GM21526 (cell line): ENCODE measurements around the gene MATR3.
A peak's percentile ranks its signal among the peaks of the same experiment; 100 is the strongest.
"Not testable (repeated sequence)": the region's sequence is repeated elsewhere in the genome, so short reads cannot be mapped to it uniquely, and the experiment has no call there.

Experiments
- ATAC-seq: cut with Tn5 transposase; IDR thresholded peaks from one replicate; pipeline ENCODE4 v1.9.1; 2021; ENCODE audit warnings: moderate library complexity; ENCODE audit not compliant: unreplicated experiment, low FRiP score

MATR3 gene

DNA sequence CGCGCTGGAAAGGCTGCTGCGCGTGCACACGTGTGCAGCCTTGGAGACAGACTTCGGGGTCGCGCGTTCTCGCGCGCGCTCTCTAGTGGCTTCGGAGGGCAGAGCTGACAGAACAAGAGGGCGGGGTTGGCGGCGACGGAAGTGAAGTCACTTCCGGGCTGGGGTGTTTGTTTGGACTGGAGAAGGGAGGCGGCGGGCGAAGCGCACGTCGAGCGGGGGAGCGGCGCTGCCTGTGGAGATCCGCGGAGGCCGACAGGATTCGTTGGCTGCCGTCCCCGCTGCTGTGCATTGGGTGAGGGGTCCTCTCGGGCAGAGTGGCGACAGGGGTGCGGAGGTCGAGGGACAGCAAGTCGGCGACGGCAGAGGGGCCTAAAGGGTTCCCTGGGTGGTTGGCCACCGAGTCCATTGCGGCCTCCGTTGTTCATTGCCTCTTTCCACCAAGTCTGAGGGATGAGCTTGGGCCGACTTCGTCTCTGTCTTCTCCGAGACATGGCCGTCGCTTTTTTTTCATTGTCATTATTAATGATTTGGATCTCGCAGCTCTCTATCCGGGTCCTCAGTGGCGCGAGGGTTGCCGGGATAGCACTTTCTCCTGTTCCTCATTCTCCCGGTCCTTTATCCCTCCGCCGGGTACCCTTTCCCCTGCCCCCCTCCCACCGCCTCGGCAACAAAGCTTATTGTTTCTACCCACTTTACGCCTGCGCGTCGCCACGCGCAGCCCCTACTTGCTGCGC lies 48.3 kb downstream of the MATR3 start, which contains the start of gene PAIP2:
PAIP2 (plus strand) TSS at position 166 of the 734 bp plus-strand sequence. CDS start 21,931 bp downstream, outside the sequence.
- ATAC-seq: peak; percentile 82

DNA sequence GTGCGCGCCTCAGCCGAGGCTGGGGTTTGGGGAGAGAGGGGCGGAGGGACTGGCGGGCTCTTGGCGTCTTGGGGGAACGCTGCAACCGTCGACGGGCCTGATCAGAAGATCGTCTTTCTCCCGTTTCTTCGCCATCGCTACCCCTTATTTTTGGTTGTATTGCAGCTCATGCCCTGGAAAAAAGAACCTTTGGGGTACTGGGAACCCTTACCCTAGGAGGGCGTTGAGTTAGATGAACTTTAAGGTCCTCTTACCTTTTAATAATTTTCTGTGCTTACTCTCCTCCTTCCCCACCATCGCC lies 48.8 kb downstream of the MATR3 start:
- no peak for ATAC-seq

- ATAC-seq: no peak
Measured at GRCh38 chr5:139343476-139343875, 49.9 kb downstream of the MATR3 start.

GRCh38 chr5:139344177-139344576 lies 50.6 kb downstream of the MATR3 start:
- ATAC-seq: no peak

- not testable (repeated sequence) for ATAC-seq
Measured at GRCh38 chr5:139345442-139345841, 51.9 kb downstream of the MATR3 start.

GRCh38 chr5:139347863-139348262 lies 54.3 kb downstream of the MATR3 start:
- ATAC-seq: not testable (repeated sequence)

- no peak for ATAC-seq
Measured at GRCh38 chr5:139354186-139354585, 60.6 kb downstream of the MATR3 start.

GRCh38 chr5:139355900-139356299 lies 62.4 kb downstream of the MATR3 start:
- ATAC-seq: not testable (repeated sequence)

DNA sequence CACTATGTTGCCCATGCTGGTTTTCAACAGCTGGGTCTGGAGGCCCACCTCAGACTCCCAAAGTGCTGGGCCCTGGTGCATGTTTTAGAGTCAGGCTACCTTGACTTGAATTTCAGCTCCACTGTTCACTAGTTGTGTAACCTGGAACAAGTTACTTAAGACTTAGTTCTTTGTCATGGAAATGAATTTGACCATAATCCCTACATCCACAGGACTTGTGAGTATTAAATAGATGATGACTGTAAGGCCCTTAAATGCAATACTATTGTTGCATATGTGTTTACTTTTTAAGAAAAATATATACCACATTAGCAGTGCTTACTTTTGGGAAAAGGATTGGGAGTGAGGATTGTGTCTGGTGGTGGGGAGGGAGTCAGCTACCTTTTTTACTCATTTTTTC lies 64.5 kb downstream of the MATR3 start:
- no peak for ATAC-seq

DNA sequence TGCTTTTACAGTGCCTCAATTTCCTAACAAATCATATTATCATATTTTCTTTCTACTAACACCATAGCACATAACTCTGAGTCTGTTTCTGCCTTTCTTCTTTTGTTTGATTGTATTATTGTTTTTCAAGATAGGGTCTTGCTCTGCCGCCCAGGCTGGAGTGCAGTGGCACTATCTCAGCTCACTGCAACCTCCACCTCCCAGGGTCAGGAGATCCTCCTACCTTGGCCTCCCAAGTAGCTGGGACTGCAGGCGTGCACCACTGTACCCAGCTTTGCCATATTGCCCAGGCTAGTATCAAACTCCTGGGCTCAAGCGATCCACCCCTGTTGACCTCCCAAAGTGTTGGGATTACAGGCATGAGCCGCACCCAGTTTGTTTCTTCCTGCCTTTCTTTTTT lies 66.8 kb downstream of the MATR3 start:
- no peak for ATAC-seq

- no peak for ATAC-seq
Measured at GRCh38 chr5:139361835-139362429, 68.4 kb downstream of the MATR3 start.

GRCh38 chr5:139363937-139364336 lies 70.4 kb downstream of the MATR3 start:
- no peak for ATAC-seq

DNA sequence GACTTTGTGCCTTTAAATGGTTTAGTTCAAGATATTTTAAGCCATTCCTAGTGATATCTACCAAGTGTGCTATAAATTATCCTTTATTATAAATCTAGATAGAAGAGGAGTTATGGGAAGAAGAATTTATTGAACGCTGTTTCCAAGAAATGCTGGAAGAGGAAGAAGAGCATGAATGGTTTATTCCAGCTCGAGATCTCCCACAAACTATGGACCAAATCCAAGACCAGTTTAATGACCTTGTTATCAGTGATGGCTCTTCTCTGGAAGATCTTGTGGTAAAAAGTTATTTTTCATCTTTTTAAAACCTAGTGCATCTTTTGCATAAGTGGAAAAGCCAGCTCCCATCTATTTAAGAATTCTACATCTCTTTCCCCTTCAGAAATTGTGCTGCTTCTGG lies 70.9 kb downstream of the MATR3 start:
- no peak for ATAC-seq

DNA sequence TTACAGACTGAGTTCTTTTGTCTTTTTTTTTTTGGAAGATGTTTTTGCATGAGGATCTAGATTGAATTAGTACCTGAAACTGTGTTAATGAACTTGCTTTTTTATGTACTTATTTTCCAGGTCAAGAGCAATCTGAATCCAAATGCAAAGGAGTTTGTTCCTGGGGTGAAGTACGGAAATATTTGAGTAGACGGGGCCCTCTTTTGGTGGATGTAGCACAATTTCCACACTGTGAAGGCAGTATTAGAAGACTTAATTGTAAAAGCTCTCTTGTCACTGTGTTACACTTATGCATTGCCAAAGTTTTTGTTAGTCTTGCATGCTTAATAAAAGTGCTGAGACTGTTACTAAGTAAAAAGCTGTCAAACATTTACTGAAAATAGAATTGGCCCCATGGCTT lies 75.1 kb downstream of the MATR3 start:
- no peak for ATAC-seq

GRCh38 chr5:139369181-139369580 lies 75.6 kb downstream of the MATR3 start:
- no peak for ATAC-seq

DNA sequence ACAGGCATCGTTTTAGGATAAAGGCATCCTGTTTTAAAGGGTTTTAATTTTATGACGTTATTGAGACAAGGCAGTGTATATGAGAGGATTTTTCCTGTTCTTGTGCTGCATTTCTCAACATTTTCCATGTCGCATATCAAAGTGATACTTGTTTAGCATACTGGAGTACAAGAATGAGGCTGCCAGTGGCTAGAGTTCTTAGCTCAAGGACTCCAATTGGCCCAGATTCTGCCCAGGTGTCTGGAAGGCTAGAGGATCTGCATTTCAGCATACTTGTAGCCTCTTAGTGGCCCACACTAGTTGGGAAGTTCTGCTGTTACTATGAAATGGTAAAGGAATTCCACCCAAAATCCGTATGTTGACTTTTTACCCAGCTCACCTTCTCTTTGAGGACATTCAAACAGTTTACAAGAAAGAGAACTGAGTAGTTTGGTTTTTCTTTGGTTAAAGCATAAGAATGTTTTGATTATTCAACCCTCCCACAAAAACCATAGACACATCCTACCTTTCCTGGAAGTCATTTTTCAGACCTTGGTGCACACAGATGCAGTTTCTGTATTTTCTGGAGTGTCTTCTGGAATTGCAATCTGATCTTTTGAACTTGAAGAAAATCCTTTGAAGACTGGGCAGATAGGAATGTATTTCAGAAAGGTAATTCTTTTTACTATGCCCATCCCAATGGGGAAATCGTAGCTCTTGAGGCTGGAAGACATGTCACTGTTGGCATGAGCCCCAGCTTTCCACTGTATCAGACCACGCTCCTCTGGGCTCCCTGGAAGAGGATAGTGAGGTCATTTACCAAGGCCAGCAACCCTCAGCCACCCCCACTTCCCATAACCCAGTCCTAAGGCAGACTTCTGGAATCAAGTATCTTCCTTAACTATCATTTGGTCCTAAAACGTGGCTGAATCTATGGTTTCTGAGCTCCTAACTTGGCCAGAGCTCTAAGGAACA lies 78.2 kb downstream of the MATR3 start:
- ATAC-seq: no peak

- ATAC-seq: no peak
Measured at GRCh38 chr5:139374909-139375308, 81.4 kb downstream of the MATR3 start.

DNA sequence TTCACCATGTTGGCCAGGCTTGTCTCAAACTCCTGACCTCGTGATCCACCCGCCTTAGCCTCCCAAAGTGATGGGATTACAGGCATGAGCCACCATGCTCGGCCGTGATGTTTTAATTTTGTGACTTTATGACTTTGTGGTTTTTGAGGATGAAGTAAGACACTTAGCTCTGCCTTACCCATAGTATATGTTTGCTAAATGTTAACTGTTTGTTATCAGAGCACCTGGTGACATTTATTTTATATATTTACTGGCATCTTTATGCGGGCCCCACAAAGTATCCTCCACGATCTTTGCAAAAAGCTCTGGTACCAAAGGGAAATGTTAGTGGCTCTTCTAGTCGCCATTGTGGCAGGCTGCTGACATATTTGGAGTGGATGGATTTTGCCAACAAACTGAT lies 82.8 kb downstream of the MATR3 start:
- no peak for ATAC-seq

DNA sequence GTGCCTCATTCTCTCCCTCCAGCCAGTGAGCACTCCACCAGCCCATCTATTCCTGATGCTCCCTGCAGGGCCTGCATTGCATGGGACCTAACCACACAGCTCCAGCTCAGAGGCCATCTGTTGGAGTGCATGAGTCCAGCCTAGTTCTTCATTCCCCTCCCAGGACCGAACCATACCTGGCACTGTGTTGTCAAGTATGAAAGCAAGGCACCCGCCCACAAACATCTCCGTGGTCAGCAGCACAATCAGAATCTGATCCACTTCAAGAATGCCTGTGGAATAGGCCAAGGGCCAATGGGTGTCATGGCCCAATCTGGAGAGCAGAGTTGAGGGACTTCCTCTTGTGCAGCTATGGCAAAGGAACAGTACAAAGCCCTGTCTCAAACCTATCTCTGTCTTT lies 83.7 kb downstream of the MATR3 start:
- ATAC-seq: no peak

DNA sequence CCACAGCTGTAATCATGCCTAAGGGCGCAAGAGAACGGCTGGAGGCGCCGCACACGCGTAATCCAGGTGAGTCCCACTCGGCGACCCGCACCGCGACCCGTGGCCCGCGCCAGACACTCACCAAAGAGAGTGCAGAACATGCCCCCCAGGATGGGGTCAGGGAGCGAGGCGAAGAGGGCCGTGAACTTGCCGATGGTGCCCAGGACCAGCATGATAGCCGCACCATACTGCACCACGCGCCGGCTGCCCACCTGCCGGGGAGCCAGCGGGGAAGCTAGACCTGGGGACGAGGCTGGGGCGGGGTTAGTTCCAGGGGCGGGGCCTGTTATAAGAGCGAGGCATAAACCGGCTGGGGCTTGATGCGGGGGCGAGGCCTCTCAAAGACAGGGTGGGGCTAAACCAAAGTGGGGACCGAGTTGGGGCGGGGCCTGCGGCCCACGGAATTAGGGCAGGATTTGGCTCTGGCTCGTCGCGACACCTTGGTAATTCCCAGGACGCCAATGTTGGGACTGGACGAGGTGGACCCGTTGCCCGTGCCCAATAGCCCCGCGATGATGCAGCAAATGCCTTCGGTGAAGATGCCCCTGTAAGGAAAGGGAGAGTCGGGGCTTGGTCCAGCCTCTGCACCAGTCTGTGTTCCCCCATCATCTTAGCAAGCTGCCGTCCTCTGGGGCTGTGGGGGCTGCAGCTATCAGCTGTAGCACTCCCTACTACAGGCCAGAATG lies 84.7 kb downstream of the MATR3 start:
- no peak for ATAC-seq

DNA sequence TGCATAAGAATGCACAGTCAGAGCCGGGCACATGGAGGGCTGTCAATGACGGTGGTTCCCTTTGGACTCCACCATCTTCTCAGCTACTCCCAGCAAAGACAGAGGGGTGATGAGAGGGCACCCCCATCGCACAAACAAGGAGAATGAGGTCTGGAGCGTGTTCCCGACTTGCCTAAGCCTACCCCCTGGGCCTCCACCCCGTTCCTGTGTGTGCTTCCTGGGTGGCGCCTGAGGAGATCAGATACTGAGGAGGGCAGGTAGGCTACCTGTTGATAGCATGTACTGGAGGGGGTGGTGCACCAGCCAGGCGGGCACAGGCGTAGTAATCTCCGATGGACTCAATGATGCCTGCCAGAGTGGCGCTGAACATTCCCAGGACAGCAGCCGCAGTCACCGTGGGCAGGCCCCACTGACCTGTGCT lies 85.4 kb downstream of the MATR3 start:
- no peak for ATAC-seq
